Astrocyte of the spinal cord (primary cell): Measurements from ENCODE around the gene PLCB4.
A peak's percentile ranks its signal among the peaks of the same experiment; 100 is the strongest.

Experiments
- DNase-seq: peaks from one replicate; pipeline ENCODE4 v3.0.0; 2011; ENCODE audit warnings: low read depth, low spot score
- H3K4me3 ChIP-seq: 2 replicates; pipeline ENCODE4 v1.5.1; 2011; ENCODE audit warnings: low read depth, mild to moderate bottlenecking, low read length, moderate library complexity
- CTCF ChIP-seq: IDR thresholded peaks from 2 replicates; pipeline ENCODE4 v1.5.1; 2012; ENCODE audit warnings: low read depth, mild to moderate bottlenecking, low read length, inconsistent platforms
- in situ Hi-C: cut with HindIII; loops from 2 replicates; pipeline ENCODE4 v1.10.0; 2017; ENCODE audit warnings: low sequenced_read_pairs

The PLCB4 gene

DNA sequence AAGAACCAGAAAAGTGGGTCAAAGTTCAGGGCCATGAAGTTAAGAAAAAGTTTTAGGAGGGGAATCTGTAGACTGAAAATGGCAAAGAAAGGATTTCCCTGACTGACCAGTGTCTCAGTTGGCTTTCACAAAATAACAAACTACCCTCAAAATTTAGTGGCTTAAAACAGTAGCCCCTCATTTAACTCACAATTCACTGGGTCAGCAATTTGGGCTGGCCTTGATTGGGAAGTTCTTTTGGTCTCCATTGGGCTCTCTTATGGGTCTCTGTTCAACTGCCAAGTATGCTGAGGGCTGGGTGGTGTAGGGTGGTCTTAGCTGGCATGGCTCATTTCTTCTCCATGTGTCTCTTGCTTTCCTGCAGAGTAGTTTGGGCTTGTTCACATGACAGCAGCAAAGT is 161.5 kb downstream of the PLCB4 start:
- in situ Hi-C loops = no loop called here
- no peak for TF ChIP-seq CTCF
- no peak overlapping the region for H3K4me3 ChIP-seq
- DNase-seq = no peak

DNA sequence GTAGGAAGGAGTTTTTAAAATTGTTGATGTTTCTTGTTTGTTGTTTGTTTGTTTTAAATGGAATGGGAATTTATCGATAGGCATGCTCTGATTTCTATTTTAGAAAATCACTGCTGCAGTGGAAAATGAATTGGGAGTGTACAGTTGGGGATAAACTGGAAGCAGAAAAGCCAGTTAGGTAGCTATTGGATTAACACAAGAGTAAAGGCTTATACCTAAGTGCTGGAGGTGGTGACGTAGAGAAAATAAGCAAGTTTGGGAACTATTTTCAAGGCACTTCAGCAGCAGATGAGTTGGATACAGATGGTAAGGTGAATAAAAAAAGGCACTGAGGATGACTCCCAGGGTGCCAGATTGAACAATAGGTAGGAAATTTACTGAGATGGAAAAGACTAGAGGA is 164.9 kb downstream of the PLCB4 start:
- in situ Hi-C loops = no loop called here
- DNase-seq = no peak
- H3K4me3 ChIP-seq = no peak overlapping the region
- TF ChIP-seq CTCF = no peak

- in situ Hi-C loops = no loop called here
- no peak for TF ChIP-seq CTCF
- peak; percentile 38 for DNase-seq
- H3K4me3 ChIP-seq = no peak overlapping the region
Measured at GRCh38 chr20:9235518-9235917, 166.6 kb downstream of the PLCB4 start.

DNA sequence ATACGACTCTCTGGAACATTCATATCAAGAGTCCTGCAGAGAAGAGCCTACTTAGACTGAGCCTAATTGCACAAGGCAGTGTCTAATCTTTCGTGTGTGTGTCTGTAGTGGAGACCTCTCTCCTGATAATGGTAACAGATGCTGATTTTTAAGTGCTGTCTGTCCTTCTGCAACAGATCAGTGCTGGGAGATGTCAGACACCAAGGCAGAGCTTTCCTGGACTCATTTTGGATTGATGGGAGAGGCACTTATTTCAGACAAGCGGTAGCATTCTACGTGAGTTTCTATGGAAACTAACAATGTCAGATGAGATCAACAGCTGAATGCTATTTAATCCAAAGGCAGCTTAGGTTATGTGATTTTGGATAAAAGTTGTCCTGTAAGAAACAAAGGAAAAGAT is 167.6 kb downstream of the PLCB4 start:
- in situ Hi-C loops = no loop called here
- no peak for DNase-seq
- no peak overlapping the region for H3K4me3 ChIP-seq
- no peak for TF ChIP-seq CTCF

DNA sequence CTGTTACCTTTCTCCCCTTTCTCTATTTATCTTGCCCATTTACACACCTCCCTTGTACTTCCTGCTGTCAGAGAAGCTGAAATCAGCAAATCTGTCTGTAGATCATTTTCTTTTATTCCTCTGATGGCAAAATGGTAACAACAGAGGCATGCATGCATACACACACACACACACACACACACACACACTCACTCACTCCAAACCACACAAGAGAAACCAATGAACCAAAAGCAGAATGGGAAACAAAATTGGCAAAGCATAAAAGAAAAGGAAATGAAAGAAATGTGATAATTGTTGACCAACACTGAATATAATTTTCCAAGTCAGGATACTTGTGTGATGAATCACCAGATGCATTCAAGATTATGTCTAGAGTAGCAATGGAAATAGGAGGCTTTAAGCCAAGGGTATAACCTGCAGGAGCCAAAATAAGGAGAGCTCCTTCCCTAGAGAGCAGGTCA is 172.4 kb downstream of the PLCB4 start:
- in situ Hi-C loops = no loop called here
- no peak for TF ChIP-seq CTCF
- H3K4me3 ChIP-seq = no peak overlapping the region
- DNase-seq = peak; percentile 90

GRCh38 chr20:9241721-9242427 is 173.0 kb downstream of the PLCB4 start:
- no peak overlapping the region for H3K4me3 ChIP-seq
- DNase-seq = no peak
- in situ Hi-C loops = no loop called here

More at GRCh38 chr20:9241721-9242427, 173.0 kb downstream of the PLCB4 start:
- no peak for TF ChIP-seq CTCF
